CD4-positive, alpha-beta T cell treated with Interleukin-4 for 4 hours (primary cell): ENCODE measurements around the gene GOLGA6L9.
"Not testable (repeated sequence)": the region's sequence is repeated elsewhere in the genome, so short reads cannot be mapped to it uniquely, and the experiment has no call there.

Source experiments
- DNase-seq: peaks from one replicate; pipeline ENCODE4 v3.0.0-alpha.2; 2020

Gene GOLGA6L9

GRCh38 chr15:82472269-82472982 lies 42.8 kb downstream of the GOLGA6L9 start:
- not testable (repeated sequence) for DNase-seq

- DNase-seq: not testable (repeated sequence)
These were observed 45.1 kb downstream of the GOLGA6L9 start for GRCh38 chr15:82474596-82475325.

- DNase-seq: not testable (repeated sequence)
These were observed 45.8 kb downstream of the GOLGA6L9 start for GRCh38 chr15:82475345-82475967.

- DNase-seq: not testable (repeated sequence)
These were observed 47.2 kb downstream of the GOLGA6L9 start for GRCh38 chr15:82476697-82477342.

GRCh38 chr15:82477343-82478057 lies 47.9 kb downstream of the GOLGA6L9 start:
- not testable (repeated sequence) for DNase-seq
